GM21390 (cell line): Measurements from ENCODE around the gene SERPINA4.

Source experiments
- ATAC-seq: cut with Tn5 transposase; IDR thresholded peaks from one replicate; pipeline ENCODE4 v1.9.1; 2021; ENCODE audit not compliant: unreplicated experiment

The SERPINA4 gene

DNA sequence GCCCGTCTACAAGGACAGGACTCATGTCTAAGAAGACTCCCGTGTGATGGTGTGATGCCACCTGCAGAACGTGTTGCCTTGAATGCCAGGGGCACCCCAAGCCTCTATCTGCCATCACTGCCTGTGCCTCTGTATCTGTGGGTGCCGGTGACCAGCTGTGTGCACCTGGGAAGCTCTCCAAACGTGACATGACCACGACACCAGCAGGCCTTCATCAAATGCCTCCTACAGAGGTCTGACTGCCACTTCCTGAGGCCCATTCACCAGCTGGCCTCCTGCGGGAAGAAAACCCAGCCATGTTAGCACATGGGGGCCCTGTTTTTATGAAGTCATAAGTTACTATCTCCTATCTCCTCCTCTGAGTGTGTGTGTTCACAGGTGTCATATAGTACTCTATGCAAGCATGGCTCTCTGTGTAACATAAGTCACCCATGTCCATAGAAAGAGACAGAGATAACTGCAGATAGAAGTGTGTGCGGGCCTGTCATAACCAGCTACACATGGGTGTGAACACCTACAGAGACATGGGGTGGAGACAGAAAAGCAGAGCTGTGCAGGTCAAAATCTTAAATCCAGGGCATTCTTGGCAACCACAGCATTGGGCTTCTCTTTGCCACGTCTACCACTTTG, 18.3 kb upstream of the SERPINA4 start:
- no peak for ATAC-seq

DNA sequence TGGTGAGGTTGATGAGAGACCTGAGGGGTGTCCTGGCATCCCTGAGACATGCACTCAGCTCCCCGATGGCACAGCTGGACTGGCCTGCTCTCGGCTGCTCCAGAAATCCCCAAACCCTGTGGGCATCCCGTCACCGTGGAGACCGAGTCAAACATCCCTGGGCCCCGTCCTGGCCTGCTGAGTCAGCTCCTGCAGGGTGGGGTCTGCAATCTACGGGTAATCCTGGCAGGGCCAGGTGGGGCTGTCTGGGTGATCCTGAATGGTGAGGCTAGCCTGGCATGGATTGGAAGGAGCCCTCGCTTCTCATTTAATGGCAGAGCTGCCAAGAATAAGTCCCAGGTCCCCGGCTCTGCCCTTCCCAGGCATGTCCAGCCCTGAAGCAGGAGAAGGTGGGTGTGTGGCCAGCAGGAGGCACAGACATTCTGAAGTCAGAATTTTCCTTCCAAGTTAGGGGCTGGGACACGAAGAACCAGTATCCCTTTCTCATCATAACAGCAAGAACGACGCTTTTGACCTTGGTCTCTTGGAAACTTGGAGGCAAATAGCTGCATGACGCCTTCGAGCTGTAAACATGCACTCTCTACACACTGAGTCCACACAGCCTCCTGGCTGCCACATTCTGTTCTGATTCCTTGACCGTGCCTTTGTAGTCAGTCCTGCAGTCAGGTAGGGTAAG, 17.7 kb upstream of the SERPINA4 start:
- no peak for ATAC-seq

DNA sequence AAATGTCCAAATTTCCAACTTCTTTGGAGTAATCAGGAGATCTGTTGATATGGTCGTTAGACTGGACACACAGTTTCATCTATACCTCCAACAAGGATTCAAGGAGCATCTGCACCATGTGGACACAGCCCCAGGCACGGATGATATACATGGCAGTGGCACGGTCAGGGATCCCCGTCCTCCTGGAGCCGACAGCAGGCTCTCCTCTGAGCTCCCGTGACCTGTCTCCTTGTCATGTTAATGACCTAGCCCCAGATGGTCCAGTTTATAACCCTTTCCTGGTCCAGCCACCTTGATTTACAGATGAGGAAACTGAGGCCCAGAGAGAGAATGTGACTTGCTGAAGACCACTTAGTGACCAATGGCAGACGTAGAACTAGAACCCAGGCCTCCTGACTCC, 16.5 kb upstream of the SERPINA4 start:
- ATAC-seq: no peak

DNA sequence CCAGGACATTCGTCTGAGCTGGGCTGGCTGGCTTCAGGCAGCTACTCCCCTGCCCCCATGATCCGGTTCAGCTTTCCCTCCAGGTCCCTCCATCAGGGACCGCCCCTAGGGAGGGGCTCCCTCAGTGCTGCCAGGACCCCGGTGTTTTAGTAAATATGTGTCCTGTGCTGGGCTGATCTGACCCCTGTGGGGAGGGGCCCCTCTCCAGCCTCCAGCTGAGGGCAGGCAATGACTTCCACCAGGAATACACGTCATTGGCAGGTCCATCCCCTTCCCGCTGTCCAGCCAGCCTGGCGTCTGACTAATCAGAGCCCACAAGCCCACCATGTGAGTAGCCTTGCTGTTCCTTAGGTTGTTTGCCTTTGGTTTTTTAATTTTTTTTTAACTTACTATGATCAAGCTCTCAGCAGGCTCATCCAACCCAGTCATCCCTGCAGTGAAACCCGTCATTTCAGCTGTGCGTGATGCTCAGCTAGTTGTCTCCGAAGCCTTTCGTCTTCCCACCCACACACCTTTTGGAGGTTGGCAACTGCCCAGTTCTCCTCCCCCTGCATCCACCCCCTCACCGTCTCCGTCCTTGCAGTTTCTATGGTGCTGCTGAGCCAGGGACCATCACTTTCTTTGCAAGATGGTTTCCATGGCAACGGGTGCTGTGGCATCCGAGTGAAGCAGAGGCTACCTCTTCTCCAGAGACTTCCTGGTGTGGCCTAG, 16.0 kb upstream of the SERPINA4 start:
- no peak for ATAC-seq

DNA sequence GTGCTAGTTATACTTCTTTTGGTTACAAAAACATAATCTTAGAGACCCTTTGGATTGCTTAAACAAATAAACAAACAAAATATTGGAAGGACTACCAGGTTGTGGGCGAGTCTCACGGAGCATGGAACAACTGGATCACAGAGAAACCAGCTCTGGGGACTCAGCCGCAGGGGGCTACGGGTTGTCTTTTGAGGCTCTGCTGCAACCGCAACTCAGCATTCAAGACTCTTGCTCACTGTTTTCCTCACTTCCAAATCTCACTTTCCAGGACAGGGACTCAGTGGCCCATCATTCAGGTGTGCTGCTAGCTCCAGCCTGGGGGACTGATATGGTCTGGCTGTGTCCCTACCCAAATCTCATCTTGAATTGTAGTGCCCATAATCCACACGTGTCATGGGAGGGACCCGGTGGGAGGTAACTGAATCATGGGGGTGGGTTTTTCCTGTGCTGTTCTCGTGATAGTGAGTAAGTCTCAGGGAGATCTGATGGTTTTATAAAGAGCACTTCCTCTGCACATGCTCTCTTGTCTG, 14.0 kb upstream of the SERPINA4 start:
- ATAC-seq: no peak

DNA sequence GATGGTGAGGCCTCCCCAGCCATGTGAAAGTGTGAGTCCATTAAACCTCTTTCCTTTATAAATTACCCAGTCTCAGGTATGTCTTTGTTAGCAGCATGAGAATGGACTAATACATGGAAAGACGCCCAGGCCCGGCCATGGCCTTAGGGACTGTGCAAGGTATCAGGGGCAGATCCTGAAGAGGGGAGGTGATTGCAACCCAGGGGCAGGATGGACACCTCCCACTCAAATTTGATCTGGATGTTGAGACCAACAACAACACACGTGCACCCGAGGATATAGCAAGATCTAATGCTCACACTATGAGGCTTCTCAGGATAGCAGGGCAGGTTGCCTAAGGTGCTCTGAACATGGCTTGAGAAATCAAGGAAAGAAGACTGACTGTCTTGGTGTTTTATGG, 13.5 kb upstream of the SERPINA4 start:
- no peak for ATAC-seq

DNA sequence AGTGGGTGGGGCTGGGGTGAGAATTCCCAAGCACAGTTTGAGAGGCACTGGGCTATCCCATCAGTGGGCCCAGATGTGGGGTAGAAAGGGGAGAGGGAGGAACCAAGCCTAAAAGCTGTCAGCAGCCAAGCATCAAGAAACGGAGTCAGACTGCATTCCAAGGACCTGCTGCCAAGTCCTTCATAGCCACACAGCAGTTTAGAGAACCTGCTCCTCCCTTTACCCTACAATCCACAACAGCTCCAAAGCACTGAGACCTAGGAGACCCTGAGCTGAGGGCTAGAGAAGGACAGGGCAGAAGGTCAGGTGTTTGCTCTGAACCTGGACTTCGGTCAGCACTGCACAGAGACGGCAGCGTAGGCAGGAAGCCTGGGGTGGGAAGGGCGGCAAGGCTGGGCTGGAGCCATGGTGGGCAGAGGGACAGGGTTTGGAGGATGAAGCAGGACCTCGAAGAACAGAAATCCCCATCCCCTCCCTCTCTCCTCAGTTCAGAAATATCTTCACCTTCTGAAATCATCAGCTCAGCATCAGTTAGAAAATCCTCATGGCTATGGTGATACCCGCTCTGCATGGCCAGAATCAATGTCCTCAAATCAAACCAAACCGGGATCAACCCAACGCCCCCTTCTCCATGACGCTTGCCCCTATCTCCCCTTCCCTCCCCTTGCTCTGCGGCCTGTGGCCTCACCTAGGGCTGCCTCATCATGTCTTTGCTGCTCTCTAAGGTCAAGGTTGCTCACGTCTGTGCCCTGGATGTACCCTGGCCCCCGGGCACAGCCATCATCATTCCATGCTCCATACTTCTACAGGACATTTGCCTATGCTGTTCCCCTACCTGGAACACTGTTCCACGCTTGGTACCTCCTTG, 12.9 kb upstream of the SERPINA4 start:
- ATAC-seq: no peak

DNA sequence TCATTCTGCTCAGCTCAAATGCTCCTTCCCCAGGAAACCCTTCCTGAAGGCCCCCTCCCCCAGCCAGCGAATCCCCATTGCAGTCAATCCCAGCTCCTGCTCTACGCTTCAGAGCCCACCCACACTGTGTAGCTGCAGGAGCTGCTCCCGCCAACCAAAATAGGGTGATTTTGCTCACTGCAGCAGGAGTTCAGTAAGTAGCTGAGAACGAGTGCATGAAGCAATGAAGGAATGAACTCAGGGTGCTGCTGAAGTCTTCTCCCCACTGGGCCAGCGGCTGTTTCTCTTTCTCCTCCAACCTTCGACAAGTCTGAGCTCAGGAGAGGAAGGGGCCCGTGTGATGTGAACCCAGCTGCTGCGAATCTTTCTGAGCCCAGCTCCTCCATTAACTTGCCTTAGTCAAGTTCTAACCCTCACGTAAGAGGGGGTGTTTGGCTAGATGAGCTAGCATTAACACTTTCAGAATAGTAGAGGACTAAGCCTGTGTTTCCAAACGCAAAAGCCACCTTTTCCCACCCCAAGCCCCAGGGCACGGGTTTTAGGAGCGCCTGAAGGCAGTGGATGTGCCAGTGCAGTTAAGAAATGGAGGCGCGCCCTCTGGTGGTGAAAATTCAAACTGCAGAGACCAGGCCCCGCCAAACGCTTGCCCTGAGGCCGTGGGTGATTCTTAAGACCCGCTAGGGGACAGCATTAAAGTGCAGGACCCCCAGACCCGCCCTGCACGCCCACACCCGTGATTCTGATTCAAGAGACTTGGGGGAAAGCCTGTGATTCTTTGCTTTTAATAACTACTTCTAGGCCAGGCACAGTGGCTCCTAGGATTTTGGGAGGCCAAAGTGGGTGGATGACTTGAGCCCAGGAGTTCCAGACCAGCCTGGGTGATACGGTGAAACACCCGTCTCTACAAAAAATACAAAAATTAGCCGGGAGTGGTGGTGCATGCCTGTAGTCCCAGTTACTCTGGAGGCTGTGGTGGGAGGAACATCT, 11.9 kb upstream of the SERPINA4 start:
- no peak for ATAC-seq

DNA sequence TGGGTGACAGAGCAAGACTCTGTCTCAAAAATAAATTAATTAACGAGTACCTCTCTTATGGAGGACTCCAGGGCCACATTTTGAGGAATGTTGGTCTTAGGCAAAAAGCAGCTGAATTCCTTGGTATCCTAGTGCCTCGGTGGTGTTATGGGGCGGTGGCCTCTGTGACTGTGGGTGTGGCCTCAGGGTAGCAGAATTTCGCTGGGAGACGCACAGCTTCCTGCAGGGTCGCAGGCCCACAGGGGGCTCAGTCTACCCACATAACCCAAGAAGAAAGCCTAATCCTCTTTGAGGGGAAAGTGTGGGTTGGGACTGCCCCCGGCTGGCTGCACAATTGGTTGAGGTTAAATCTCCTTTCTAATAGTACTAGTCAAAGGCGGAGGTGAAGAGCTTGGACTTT, 11.2 kb upstream of the SERPINA4 start:
- no peak for ATAC-seq

DNA sequence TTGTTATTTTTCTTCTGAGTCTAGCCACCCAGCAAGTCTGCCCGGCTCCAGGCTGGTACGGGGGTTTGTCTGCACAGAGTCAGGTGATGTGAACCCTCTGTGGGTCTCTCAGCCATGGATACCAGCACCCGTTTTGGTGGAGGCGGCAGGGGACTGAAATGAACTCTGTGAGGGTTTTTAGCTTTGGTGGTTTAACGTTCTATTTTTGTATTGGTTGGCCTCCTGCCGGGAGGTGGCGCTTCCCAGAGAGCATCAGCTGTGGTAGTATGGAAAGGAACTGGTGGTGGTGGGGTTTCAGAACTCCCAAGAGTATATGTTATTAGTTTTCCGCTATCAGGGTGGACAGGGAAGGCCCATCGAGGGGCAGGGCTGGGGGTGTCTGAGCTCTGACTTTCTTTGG, 5.3 kb upstream of the SERPINA4 start:
- ATAC-seq: no peak

DNA sequence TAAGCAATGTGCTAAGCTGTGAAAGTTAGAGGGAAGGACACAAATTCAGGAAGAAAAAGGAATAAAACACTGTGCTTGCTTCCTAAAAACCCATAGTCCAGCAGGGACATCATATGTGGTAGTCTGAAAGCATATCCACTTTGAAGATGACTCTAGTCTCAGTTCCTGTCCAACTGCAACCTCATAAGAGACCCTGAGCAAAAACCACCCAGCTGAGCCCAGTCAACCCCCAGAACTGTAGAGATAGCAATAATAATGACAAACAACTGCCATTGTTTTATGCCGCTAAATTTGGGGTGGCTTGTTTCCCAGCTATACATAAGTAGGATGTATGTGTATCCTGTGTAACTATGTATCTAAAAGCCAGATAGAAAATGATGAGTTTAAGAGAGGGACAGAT, 3.9 kb upstream of the SERPINA4 start:
- no peak for ATAC-seq

DNA sequence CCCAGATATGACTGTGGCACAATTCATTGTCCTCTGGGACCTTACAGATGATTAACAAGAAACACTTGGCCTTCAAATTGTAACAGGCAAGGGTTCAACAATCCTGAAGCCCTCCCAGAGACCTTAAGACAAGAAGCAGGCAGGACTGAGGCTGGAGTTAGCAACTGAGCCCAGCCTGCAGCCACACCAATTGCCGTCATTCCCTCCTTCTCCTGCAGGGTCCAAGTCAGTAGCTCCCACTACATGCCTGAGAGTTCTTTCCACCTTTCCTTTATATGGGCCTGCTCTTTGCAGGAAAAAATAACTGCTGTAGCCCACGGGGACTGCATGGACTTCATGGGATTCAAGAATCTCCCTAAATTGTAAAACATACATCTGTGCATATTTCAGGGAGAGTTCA, 2.4 kb upstream of the SERPINA4 start:
- no peak for ATAC-seq

DNA sequence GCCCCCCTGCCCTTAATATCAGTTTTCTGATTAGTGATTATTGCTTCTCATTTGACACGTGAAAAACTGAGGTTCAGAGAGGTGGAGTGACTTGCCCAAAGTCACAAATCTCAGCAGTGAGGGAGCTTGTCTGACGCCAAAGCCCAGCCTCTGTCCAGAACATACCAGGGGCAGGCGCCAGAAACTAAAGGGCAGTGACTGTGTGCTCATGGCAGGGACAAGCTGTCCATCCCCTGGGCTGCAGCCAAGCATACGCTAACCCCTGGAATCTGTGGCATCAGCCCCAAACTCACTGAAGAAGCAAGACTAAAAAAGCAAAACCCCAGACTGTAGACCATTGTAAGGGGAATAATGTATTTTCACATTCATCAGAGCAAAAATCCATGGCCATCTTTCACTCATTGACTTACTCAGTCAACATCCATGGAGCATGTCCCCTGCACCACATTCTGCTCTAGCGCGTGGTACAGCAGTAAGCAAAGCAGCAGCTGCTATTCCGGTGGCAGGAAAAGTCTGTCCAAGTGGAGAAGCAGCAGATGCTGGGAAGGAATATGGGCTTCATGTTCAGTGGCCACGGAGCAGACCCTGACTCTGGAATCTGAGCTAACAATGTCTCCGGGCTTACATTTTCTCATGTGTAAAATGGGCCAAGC, 1.5 kb upstream of the SERPINA4 start:
- ATAC-seq: no peak

DNA sequence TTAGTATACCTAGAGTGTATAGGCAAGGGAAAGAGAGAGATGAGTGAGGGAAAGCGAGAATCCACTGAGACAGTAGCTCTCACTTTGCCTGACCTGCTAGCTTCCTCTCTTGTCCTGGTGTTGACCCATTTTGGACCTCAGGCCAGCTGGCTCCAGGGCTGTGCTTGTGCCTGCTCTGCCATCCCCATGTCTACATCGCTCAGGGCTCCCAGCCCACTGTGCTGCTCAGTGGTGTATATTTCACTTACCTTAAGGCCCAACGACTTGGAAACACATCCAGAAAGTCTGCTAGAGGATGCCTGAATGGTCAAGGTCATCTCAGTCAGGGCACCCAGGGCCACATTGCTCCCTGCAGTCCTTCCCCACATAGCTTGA, 964 bp upstream of the SERPINA4 start:
- ATAC-seq: no peak

DNA sequence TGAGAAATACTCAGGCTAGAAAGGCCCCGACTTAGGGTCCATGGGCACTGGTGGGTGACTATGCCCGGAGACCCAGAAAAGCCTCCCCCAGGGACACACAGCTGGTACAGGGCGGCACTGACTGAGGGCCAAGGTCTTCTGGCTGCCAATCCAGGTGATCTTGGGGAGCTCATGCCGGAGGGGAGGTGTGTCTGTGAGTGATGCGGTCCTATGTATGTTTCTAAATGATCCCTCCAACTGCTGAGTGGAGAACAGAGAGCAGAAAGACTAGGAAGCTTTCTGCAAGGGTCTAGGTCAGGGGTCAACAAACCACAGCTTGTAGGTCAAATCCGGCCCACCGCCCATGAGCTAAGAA, 391 bp downstream of the SERPINA4 start:
- ATAC-seq: no peak

DNA sequence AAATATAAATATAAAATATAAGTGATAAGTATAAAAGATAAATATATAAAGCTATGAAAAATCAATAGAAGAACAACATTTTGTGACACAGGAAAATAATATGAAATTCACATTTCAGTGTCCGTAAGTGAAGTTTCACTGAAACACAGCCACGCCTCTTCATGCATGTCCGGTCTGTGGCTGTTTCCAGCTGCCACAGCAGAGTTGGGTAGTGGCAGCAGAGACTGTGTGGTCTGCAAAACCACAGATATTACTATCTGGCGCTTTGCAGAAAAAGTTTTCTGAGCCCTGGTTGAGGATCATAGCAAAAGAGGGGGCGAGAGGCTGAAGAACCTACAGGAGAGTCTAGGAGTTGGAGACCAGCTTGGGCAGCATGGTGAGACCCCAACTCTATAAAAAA, 780 bp downstream of the SERPINA4 start:
- ATAC-seq: no peak

DNA sequence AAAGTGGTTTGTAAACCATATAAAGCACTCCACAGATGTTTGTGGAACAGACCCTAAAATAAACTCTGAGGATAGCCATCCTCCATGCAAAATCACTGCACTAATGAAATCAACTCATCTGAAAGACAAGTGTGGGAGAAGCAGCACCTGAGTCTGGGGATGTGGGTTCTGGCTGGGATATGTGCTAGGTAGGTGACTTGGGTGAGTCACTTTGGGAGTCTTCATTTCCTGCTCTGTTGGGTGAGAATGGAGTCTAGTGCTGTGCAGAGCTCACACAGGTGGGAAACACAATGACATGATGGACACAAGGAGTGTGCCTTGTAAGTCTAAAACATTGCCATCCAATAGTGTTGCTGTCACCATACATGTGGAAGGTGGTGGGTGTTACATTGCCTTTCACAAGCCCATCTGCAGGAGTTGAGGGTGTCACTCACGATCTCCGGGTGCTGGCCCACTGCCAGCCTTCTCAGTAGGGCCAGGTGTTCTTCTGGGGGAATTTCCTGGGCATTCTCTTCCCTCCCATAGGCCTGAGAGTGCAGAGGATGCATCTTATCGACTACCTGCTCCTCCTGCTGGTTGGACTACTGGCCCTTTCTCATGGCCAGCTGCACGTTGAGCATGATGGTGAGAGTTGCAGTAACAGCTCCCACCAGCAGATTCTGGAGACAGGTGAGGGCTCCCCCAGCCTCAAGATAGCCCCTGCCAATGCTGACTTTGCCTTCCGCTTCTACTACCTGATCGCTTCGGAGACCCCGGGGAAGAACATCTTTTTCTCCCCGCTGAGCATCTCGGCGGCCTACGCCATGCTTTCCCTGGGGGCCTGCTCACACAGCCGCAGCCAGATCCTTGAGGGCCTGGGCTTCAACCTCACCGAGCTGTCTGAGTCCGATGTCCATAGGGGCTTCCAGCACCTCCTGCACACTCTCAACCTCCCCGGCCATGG, 2.0 kb downstream of the SERPINA4 start:
- ATAC-seq: no peak

DNA sequence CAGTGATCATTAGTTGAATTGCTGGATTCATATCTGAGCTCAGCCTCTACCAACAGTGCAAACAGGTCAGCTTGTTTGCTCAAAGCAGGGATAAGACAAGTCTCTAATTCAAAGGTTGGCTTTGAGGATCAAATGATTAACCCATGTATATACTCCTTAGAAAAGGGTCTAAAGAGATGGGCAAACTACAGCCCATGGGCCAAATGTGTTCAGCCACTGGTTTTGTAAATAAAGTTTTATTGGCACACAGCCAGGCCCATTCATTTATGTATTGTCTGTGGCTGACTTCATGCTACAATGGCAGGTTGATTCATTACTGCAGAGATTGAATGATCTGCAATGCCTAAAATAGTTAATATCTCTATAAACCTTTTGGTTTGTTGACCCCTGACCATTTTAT, 3.1 kb downstream of the SERPINA4 start:
- ATAC-seq: no peak

DNA sequence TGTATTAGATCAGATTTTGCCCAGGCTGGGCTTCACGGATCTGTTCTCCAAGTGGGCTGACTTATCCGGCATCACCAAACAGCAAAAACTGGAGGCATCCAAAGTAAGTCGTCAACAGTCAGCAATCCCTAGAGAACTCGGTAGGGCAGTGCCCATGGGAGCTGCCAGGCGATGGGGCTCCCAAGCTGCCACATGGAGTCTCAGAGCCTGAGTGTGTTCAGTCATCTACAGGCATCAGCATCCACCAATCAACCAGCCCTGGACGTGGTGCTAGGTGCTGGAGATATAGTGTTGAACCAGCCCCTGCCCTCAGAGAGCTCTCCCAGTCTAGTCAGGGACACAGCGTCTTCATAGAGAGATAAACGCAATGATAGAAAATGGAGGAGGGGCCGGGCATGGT, 6.9 kb downstream of the SERPINA4 start:
- no peak for ATAC-seq
